ENCODE results near the gene CSF3R.
"Not testable (repeated sequence)": the region's sequence is repeated elsewhere in the genome, so short reads cannot be mapped to it uniquely, and the experiment has no call there.

CSF3R gene

GRCh38 chr1:36480161-36480560, 2.6 kb downstream of the CSF3R start:
- DNase-seq = no peak

GRCh38 chr1:36479505-36480051, 3.1 kb downstream of the CSF3R start:
- DNase-seq = no peak

GRCh38 chr1:36477615-36478014, 5.1 kb downstream of the CSF3R start:
- DNase-seq = not testable (repeated sequence)

GRCh38 chr1:36476945-36477344, 5.8 kb downstream of the CSF3R start:
- DNase-seq = no peak

GRCh38 chr1:36475910-36476604, 6.7 kb downstream of the CSF3R start:
- DNase-seq = no peak

- no peak for DNase-seq
Measured at GRCh38 chr1:36475341-36475740, 7.4 kb downstream of the CSF3R start.

- DNase-seq = no peak
Measured at GRCh38 chr1:36472656-36473055, 10.1 kb downstream of the CSF3R start.

GRCh38 chr1:36471830-36472641, 10.7 kb downstream of the CSF3R start:
- no peak for DNase-seq

GRCh38 chr1:36469163-36469562, 13.6 kb downstream of the CSF3R start:
- DNase-seq = no peak

- no peak for DNase-seq
Measured at GRCh38 chr1:36467700-36468455, 14.8 kb downstream of the CSF3R start.

- no peak for DNase-seq
Measured at GRCh38 chr1:36467027-36467410, 15.7 kb downstream of the CSF3R start.

- DNase-seq = no peak
Measured at GRCh38 chr1:36466370-36467026, 16.2 kb downstream of the CSF3R start.

GRCh38 chr1:36465731-36466369, 16.9 kb downstream of the CSF3R start:
- no peak for DNase-seq

- DNase-seq = no peak
Measured at GRCh38 chr1:36464605-36465393, 17.9 kb downstream of the CSF3R start.

- DNase-seq = peak; percentile 59
Measured at GRCh38 chr1:36463803-36464604, 18.7 kb downstream of the CSF3R start, which contains the start of gene MRPS15. MRPS15 (minus strand) TSS chr1:36464384; CDS start chr1:36464275, 109 bp downstream.

GRCh38 chr1:36463463-36463802, 19.3 kb downstream of the CSF3R start:
- DNase-seq = no peak

GRCh38 chr1:36458910-36459309, 23.8 kb downstream of the CSF3R start:
- DNase-seq = no peak

GRCh38 chr1:36457691-36458090, 25.0 kb downstream of the CSF3R start:
- DNase-seq = no peak

- DNase-seq = no peak
Measured at GRCh38 chr1:36456391-36456928, 26.3 kb downstream of the CSF3R start.

- no peak for DNase-seq
Measured at GRCh38 chr1:36455386-36455785, 27.3 kb downstream of the CSF3R start.

Measured in 8988T (cell line).